PC-9 (cell line): ENCODE results near the gene HS6ST3. TPM values are rescaled to one million over a fixed set of nuclear protein-coding genes. Genes with fewer than 3 reads are reported as not detected.

Source experiments
- BruUV-seq: library from RNA; stranded (reverse); fragments of 400-500 nt; replicated peaks from 2 replicates; lab custom pipeline; 2021; lab: Mats Ljungman, UMichigan
- CTCF ChIA-PET: fragments of 300-600 bp; sonication (Branson Sonifier 250); formaldehyde crosslinking; loops from one replicate; lab custom pipeline; 2022; ENCODE audit warnings: antibody characterized with exemption; lab: Charles Lee
- POLR2A ChIA-PET: fragments of 300-600 bp; sonication (Branson Sonifier 250); formaldehyde crosslinking; loops from one replicate; lab custom pipeline; 2022; ENCODE audit warnings: antibody characterized with exemption; ENCODE audit not compliant: unreplicated experiment; lab: Charles Lee
- DNase-seq, 2 experiments: peaks; one replicate each; pipeline versions ENCODE4 v3.0.0 to v3.0.0-alpha.2; 2015 to 2022; ENCODE audit warnings: mixed read lengths in 1 of 2
- H2AFZ ChIP-seq: fragments of 200-600 bp; sonication (generic); 2 replicates; pipeline ENCODE4 v1.8.1; 2017; ENCODE audit warnings: antibody characterized with exemption
- H3F3A ChIP-seq: fragments of 200-600 bp; sonication (generic); 2 replicates; pipeline ENCODE4 v1.8.1; 2017; ENCODE audit warnings: antibody characterized with exemption, mild to moderate bottlenecking, low read depth; ENCODE audit not compliant: insufficient read depth
- H3K27ac ChIP-seq: fragments of 200-600 bp; sonication (generic); 2 replicates; pipeline ENCODE4 v1.6.1; 2016; ENCODE audit warnings: mixed run types
- H3K27me3 ChIP-seq: fragments of 200-600 bp; sonication (generic); 2 replicates; pipeline ENCODE4 v1.6.1; 2016; ENCODE audit warnings: low read depth, mixed run types; ENCODE audit not compliant: insufficient read depth
- H3K36me3 ChIP-seq: fragments of 200-600 bp; sonication (generic); 2 replicates; pipeline ENCODE4 v1.6.1; 2016; ENCODE audit warnings: low read depth, mixed run types
- H3K4me1 ChIP-seq: fragments of 200-600 bp; sonication (generic); replicated peaks from 2 replicates; pipeline ENCODE4 v1.6.1; 2016; ENCODE audit warnings: mixed run types; ENCODE audit not compliant: insufficient read depth
- H3K4me2 ChIP-seq: fragments of 200-600 bp; sonication (generic); 2 replicates; pipeline ENCODE4 v1.6.1; 2017; ENCODE audit warnings: mixed run types
- H3K4me3 ChIP-seq: fragments of 200-600 bp; sonication (generic); 2 replicates; pipeline ENCODE4 v1.6.1; 2016; ENCODE audit warnings: mixed run types
- H3K79me2 ChIP-seq: fragments of 200-600 bp; sonication (generic); 2 replicates; pipeline ENCODE4 v1.6.1; 2017; ENCODE audit warnings: low read depth, mixed run types
- H3K9me2 ChIP-seq: fragments of 200-600 bp; sonication (generic); 2 replicates; pipeline ENCODE4 v1.8.1; 2017; ENCODE audit warnings: mild to moderate bottlenecking; ENCODE audit not compliant: insufficient read depth
- H3K9me3 ChIP-seq: fragments of 200-600 bp; sonication (generic); 2 replicates; pipeline ENCODE4 v1.8.1; 2016; ENCODE audit warnings: low read depth; ENCODE audit not compliant: insufficient read depth
- H4K20me1 ChIP-seq: fragments of 200-600 bp; sonication (generic); 2 replicates; pipeline ENCODE4 v1.8.1; 2017; ENCODE audit not compliant: insufficient read depth
- CTCF ChIP-seq: fragments of 200-600 bp; sonication (generic); conservative IDR thresholded peaks from 2 replicates; pipeline ENCODE4 v1.6.1; 2017; ENCODE audit warnings: mixed run types, antibody characterized with exemption, mild to moderate bottlenecking, moderate library complexity
- EZH2 ChIP-seq: fragments of 200-600 bp; sonication (generic); IDR thresholded peaks from 2 replicates; pipeline ENCODE4 v1.8.0; 2017; ENCODE audit warnings: antibody characterized with exemption, low read depth
- intact Hi-C: fragments of 100-400 bp; cut with micrococcal nuclease; formaldehyde crosslinking; loops from one replicate; pipeline ENCODE4 v1.10.0; 2022; ENCODE audit not compliant: unreplicated experiment
- total RNA-seq: library from RNA; stranded (reverse); gene quantifications from 2 replicates; pipeline ENCODE4 v1.2.3, GENCODE V29; 2021

The HS6ST3 gene
- total RNA-seq, 1 experiment from 2014 or later, result not detected

GRCh38 chr13:96678801-96679200, 588.9 kb downstream of the HS6ST3 start:
- no TSS peak for BruUV-seq
- intact Hi-C loops, result no loop called here
- Histone ChIP-seq H3K79me2 (no peaks in the 10 kb centered on the region), H3F3A (no peaks in the 10 kb centered on the region), H3K27me3 (no peaks in the 10 kb centered on the region), H3K4me3 (no peak overlapping the region), H3K9me3 (no peaks in the 10 kb centered on the region), H3K36me3 (no peaks in the 10 kb centered on the region), H3K4me2 (no peak overlapping the region), H2AFZ (no peak overlapping the region), H4K20me1 (no peaks in the 10 kb centered on the region), H3K9me2 (no peaks in the 10 kb centered on the region), H3K4me1 (no peaks in the 10 kb centered on the region), H3K27ac (no peak overlapping the region)
- no peak for DNase-seq
- POLR2A ChIA-PET, result no interaction called here
- CTCF ChIA-PET, result no interaction called here
- TF ChIP-seq EZH2 (no peak), CTCF (no peak)

DNA sequence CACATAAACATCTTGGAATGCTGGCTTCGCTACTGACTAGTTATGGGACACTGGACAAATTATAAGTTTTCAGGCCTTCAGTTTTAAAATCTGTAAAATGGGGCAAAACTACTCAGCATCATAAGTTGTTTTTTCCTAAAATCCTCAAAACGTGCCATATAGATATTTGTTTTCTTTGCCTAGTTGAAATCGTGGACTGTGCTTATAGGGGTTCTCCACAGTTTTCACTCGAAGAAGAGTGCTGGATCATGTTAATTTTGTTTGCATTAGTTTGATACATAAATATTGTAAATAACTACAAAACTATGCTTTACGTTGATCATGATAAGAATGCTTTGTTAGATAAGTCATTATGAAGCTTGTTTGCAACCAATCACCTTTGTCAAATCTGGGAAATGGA, 591.0 kb downstream of the HS6ST3 start:
- Histone ChIP-seq H3K4me1 (no peaks in the 10 kb centered on the region), H3K4me3 (no peak overlapping the region), H4K20me1 (no peaks in the 10 kb centered on the region), H3K4me2 (no peak overlapping the region), H3K79me2 (no peaks in the 10 kb centered on the region), H3K9me2 (no peaks in the 10 kb centered on the region), H3K27ac (no peak overlapping the region), H3K9me3 (no peaks in the 10 kb centered on the region), H3F3A (no peaks in the 10 kb centered on the region), H2AFZ (no peak overlapping the region), H3K27me3 (no peaks in the 10 kb centered on the region), H3K36me3 (no peaks in the 10 kb centered on the region)
- no peak for TF ChIP-seq EZH2
- no peak for TF ChIP-seq CTCF
- intact Hi-C loops, result no loop called here
- ChIA-PET POLR2A (no interaction called here), CTCF (no interaction called here)
- no peak for DNase-seq
- no TSS peak for BruUV-seq

DNA sequence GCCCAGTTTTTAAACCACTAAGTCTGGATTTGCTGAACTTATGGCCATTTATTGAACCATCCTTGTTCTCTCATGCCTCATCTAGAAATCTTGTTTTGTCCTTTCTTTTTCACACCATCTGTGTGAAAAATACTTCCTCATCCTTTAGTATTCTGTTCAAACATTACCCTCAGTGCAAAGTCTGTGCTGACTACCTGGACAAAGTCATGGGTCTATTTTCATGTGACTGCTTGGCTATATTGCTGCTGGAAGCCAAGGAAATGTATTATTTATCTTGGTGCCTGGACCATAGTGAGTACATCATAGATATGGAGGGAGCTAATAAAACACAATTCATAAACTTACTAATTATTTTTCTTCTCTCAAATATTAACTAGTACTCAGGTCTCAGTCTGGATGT, 591.9 kb downstream of the HS6ST3 start:
- no peak for TF ChIP-seq EZH2
- Histone ChIP-seq H3F3A (no peaks in the 10 kb centered on the region), H3K79me2 (no peaks in the 10 kb centered on the region), H3K4me2 (no peak overlapping the region), H3K9me2 (no peaks in the 10 kb centered on the region), H3K4me3 (no peak overlapping the region), H2AFZ (no peak overlapping the region), H3K36me3 (no peaks in the 10 kb centered on the region), H4K20me1 (no peaks in the 10 kb centered on the region), H3K27ac (no peak overlapping the region), H3K4me1 (no peaks in the 10 kb centered on the region), H3K9me3 (no peaks in the 10 kb centered on the region), H3K27me3 (no peaks in the 10 kb centered on the region)
- intact Hi-C loops, result no loop called here
- CTCF ChIA-PET, result no interaction called here
- BruUV-seq, result no TSS peak
- POLR2A ChIA-PET, result no interaction called here
- no peak for DNase-seq

DNA sequence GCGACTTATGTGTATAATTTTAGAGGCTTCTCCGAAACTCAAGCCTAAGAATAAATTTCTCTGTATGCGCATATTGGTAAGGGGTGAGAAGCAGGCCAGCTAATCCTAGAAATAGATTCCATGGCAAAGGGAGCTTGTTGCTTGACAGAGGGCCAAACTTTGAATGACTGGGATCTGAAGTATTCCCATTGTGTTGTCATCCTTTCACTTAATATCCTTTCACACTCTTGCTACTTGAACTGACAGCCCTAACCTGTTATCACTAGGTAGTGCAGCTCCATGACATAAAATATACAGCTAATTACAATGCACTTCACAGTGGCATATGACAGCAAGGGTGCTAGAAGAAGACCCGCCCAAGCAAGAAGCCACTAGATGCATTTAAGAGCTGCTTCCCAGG, 594.6 kb downstream of the HS6ST3 start:
- Histone ChIP-seq H3K36me3 (no peaks in the 10 kb centered on the region), H2AFZ (no peak overlapping the region), H3K9me2 (no peaks in the 10 kb centered on the region), H3F3A (no peaks in the 10 kb centered on the region), H3K27me3 (no peaks in the 10 kb centered on the region), H3K4me2 (no peak overlapping the region), H3K9me3 (no peaks in the 10 kb centered on the region), H3K4me1 (no peaks in the 10 kb centered on the region), H4K20me1 (no peaks in the 10 kb centered on the region), H3K27ac (no peak overlapping the region), H3K79me2 (no peaks in the 10 kb centered on the region), H3K4me3 (no peak overlapping the region)
- DNase-seq, result no peak
- no peak for TF ChIP-seq EZH2
- no peak for TF ChIP-seq CTCF
- intact Hi-C loops, result no loop called here
- no TSS peak for BruUV-seq
- POLR2A ChIA-PET, result no interaction called here
- CTCF ChIA-PET, result no interaction called here
